Measurements from ENCODE around the gene ACAP3.

DNA sequence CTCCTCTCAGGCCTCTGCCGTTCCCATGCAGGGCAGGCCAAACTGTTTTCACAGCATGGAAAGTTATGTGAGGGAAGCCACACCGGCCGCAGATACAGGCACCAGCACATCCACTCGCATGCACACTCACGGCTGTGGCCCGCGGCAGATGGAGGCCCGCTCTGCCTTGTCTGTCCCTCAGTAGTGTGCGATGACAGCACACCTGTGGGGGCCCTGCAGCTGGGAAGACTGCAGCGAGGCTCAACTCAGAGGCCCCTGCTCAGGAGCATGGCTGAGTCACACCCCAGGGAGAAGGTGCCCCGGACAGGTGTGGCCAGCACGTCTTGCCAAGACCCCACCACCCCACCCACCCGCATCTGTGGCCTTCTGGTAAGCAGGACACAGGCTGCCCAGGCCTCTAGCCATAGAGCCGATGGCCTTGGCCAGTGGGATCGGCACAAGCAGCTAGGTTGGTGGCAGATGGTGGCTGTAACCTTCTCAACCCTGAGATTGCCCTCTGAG, 32.7 kb downstream of the ACAP3 start:
- TF ChIP-seq, protein P1, sequence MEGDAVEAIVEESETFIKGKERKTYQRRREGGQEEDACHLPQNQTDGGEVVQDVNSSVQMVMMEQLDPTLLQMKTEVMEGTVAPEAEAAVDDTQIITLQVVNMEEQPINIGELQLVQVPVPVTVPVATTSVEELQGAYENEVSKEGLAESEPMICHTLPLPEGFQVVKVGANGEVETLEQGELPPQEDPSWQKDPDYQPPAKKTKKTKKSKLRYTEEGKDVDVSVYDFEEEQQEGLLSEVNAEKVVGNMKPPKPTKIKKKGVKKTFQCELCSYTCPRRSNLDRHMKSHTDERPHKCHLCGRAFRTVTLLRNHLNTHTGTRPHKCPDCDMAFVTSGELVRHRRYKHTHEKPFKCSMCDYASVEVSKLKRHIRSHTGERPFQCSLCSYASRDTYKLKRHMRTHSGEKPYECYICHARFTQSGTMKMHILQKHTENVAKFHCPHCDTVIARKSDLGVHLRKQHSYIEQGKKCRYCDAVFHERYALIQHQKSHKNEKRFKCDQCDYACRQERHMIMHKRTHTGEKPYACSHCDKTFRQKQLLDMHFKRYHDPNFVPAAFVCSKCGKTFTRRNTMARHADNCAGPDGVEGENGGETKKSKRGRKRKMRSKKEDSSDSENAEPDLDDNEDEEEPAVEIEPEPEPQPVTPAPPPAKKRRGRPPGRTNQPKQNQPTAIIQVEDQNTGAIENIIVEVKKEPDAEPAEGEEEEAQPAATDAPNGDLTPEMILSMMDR (IDR thresholded peaks at IDR 0.05; ENCODE audit: low read depth, low read length), result no peak
- no peak for TF ChIP-seq EZH2phosphoT487 (IDR thresholded peaks at IDR 0.05; ENCODE audit: low read depth)

Data from OCI-LY3 (cell line).